CD4-positive, alpha-beta T cell treated with Interleukin-21 for 1 hour (primary cell): ENCODE measurements around the gene TRIM71.
"Not testable (repeated sequence)": the region's sequence is repeated elsewhere in the genome, so short reads cannot be mapped to it uniquely, and the experiment has no call there.

Source experiments
- DNase-seq: peaks from one replicate; pipeline ENCODE4 v3.0.0-alpha.2; 2020

Gene TRIM71

GRCh38 chr3:32895701-32896100, 77.9 kb downstream of the TRIM71 start:
- DNase-seq = no peak

GRCh38 chr3:32896143-32896542, 78.3 kb downstream of the TRIM71 start:
- DNase-seq = no peak

GRCh38 chr3:32897001-32897601, 79.3 kb downstream of the TRIM71 start:
- DNase-seq = no peak

- DNase-seq = no peak
These were observed 80.3 kb downstream of the TRIM71 start for GRCh38 chr3:32897981-32898623.

- no peak for DNase-seq
These were observed 81.5 kb downstream of the TRIM71 start for GRCh38 chr3:32899265-32899664.

- no peak for DNase-seq
These were observed 83.5 kb downstream of the TRIM71 start for GRCh38 chr3:32901005-32901932.

GRCh38 chr3:32902887-32903371, 85.1 kb downstream of the TRIM71 start:
- DNase-seq = peak; percentile 25

GRCh38 chr3:32903953-32904352, 86.2 kb downstream of the TRIM71 start:
- DNase-seq = no peak

- no peak for DNase-seq
These were observed 92.2 kb downstream of the TRIM71 start for GRCh38 chr3:32909999-32910398.

GRCh38 chr3:32910954-32911353, 93.2 kb downstream of the TRIM71 start:
- DNase-seq = no peak

- DNase-seq = peak; percentile 15
These were observed 94.2 kb downstream of the TRIM71 start for GRCh38 chr3:32912046-32912445.

- DNase-seq = no peak
These were observed 96.1 kb downstream of the TRIM71 start for GRCh38 chr3:32913790-32914446.

GRCh38 chr3:32919920-32920319, 102.1 kb downstream of the TRIM71 start:
- DNase-seq = no peak

GRCh38 chr3:32922078-32922477, 104.3 kb downstream of the TRIM71 start:
- DNase-seq = no peak

- no peak for DNase-seq
These were observed 112.4 kb downstream of the TRIM71 start for GRCh38 chr3:32930161-32930560.

- not testable (repeated sequence) for DNase-seq
These were observed 113.5 kb downstream of the TRIM71 start for GRCh38 chr3:32931273-32931672.

GRCh38 chr3:32934150-32934742, 116.4 kb downstream of the TRIM71 start:
- peak; percentile 33 for DNase-seq

GRCh38 chr3:32937331-32937730, 119.5 kb downstream of the TRIM71 start:
- no peak for DNase-seq

GRCh38 chr3:32939531-32940284, 121.9 kb downstream of the TRIM71 start:
- not testable (repeated sequence) for DNase-seq

GRCh38 chr3:32940726-32941125, 122.9 kb downstream of the TRIM71 start:
- no peak for DNase-seq

GRCh38 chr3:32945136-32945535, 127.3 kb downstream of the TRIM71 start:
- no peak for DNase-seq

GRCh38 chr3:32945598-32945997, 127.8 kb downstream of the TRIM71 start:
- DNase-seq = not testable (repeated sequence)
